ENCODE data around the gene TSR3.

The TSR3 gene

GRCh38 chr16:1335996-1336395 is 15.7 kb downstream of the TSR3 start:
- Histone ChIP-seq H3K9me2 (replicated peaks; ENCODE audit: insufficient read depth, low read length) (no peaks in the 10 kb centered on the region), H4K20me1 (ENCODE audit: insufficient read depth, low read length) (no peaks in the 10 kb centered on the region), H3K27me3 (replicated peaks; ENCODE audit: insufficient read depth, low read length) (peaks cover 63% of the 10 kb centered on the region), H3K9ac (ENCODE audit: low read length) (no peak overlapping the region), H3K4me2 (ENCODE audit: low read depth, low read length) (no peak overlapping the region), H3K9me3 (replicated peaks; ENCODE audit: insufficient read depth, low read length) (no peaks in the 10 kb centered on the region), H3K36me3 (replicated peaks; ENCODE audit: insufficient read depth, low read length) (no peaks in the 10 kb centered on the region), H3K27ac (ENCODE audit: low read length) (no peak overlapping the region), H3K79me2 (ENCODE audit: low read length) (no peaks in the 10 kb centered on the region), H3K4me1 (ENCODE audit: low read length) (peaks cover 16% of the 10 kb centered on the region), H3K4me3 (ENCODE audit: low read length) (no peak overlapping the region), H2AFZ (ENCODE audit: low read length) (no peak overlapping the region), H3F3A (ENCODE audit: insufficient read depth, low read length) (no peaks in the 10 kb centered on the region)
- DNase-seq: no peak
- TF ChIP-seq EZH2phosphoT487 (IDR thresholded peaks at IDR 0.05; ENCODE audit: low read length) (no peak), EZH2 (optimal IDR thresholded peaks at IDR 0.05; ENCODE audit: low read depth, low read length) (no peak)
- TF ChIP-seq, protein P1, sequence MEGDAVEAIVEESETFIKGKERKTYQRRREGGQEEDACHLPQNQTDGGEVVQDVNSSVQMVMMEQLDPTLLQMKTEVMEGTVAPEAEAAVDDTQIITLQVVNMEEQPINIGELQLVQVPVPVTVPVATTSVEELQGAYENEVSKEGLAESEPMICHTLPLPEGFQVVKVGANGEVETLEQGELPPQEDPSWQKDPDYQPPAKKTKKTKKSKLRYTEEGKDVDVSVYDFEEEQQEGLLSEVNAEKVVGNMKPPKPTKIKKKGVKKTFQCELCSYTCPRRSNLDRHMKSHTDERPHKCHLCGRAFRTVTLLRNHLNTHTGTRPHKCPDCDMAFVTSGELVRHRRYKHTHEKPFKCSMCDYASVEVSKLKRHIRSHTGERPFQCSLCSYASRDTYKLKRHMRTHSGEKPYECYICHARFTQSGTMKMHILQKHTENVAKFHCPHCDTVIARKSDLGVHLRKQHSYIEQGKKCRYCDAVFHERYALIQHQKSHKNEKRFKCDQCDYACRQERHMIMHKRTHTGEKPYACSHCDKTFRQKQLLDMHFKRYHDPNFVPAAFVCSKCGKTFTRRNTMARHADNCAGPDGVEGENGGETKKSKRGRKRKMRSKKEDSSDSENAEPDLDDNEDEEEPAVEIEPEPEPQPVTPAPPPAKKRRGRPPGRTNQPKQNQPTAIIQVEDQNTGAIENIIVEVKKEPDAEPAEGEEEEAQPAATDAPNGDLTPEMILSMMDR (IDR thresholded peaks at IDR 0.05; ENCODE audit: low read length): no peak

GRCh38 chr16:1335211-1335971 is 16.3 kb downstream of the TSR3 start:
- Histone ChIP-seq H3K4me3 (ENCODE audit: low read length) (no peak overlapping the region), H3K36me3 (replicated peaks; ENCODE audit: insufficient read depth, low read length) (no peaks in the 10 kb centered on the region), H3K9ac (ENCODE audit: low read length) (no peak overlapping the region), H3K4me1 (ENCODE audit: low read length) (peaks cover 18% of the 10 kb centered on the region), H3K27ac (ENCODE audit: low read length) (no peak overlapping the region), H3K79me2 (ENCODE audit: low read length) (no peaks in the 10 kb centered on the region), H3K27me3 (replicated peaks; ENCODE audit: insufficient read depth, low read length) (peaks cover 63% of the 10 kb centered on the region), H4K20me1 (ENCODE audit: insufficient read depth, low read length) (no peaks in the 10 kb centered on the region), H2AFZ (ENCODE audit: low read length) (no peak overlapping the region), H3F3A (ENCODE audit: insufficient read depth, low read length) (no peaks in the 10 kb centered on the region), H3K9me2 (replicated peaks; ENCODE audit: insufficient read depth, low read length) (no peaks in the 10 kb centered on the region), H3K4me2 (ENCODE audit: low read depth, low read length) (no peak overlapping the region), H3K9me3 (replicated peaks; ENCODE audit: insufficient read depth, low read length) (no peaks in the 10 kb centered on the region)
- TF ChIP-seq, protein P1 (IDR thresholded peaks at IDR 0.05; ENCODE audit: low read length): no peak
- TF ChIP-seq EZH2phosphoT487 (IDR thresholded peaks at IDR 0.05; ENCODE audit: low read length): no peak
- TF ChIP-seq EZH2 (optimal IDR thresholded peaks at IDR 0.05; ENCODE audit: low read depth, low read length): no peak
- no peak for DNase-seq

GRCh38 chr16:1334739-1335138 is 16.9 kb downstream of the TSR3 start:
- Histone ChIP-seq H3K4me3 (ENCODE audit: low read length) (no peak overlapping the region), H3K9ac (ENCODE audit: low read length) (no peak overlapping the region), H3K79me2 (ENCODE audit: low read length) (no peaks in the 10 kb centered on the region), H3K9me2 (replicated peaks; ENCODE audit: insufficient read depth, low read length) (no peaks in the 10 kb centered on the region), H2AFZ (ENCODE audit: low read length) (no peak overlapping the region), H3K27ac (ENCODE audit: low read length) (no peak overlapping the region), H3K36me3 (replicated peaks; ENCODE audit: insufficient read depth, low read length) (no peaks in the 10 kb centered on the region), H3K27me3 (replicated peaks; ENCODE audit: insufficient read depth, low read length) (peaks cover 63% of the 10 kb centered on the region), H3F3A (ENCODE audit: insufficient read depth, low read length) (no peaks in the 10 kb centered on the region), H3K4me1 (ENCODE audit: low read length) (peaks cover 18% of the 10 kb centered on the region), H3K9me3 (replicated peaks; ENCODE audit: insufficient read depth, low read length) (no peaks in the 10 kb centered on the region), H3K4me2 (ENCODE audit: low read depth, low read length) (no peak overlapping the region), H4K20me1 (ENCODE audit: insufficient read depth, low read length) (no peaks in the 10 kb centered on the region)
- DNase-seq: no peak
- TF ChIP-seq, protein P1 (IDR thresholded peaks at IDR 0.05; ENCODE audit: low read length): no peak
- TF ChIP-seq EZH2 (optimal IDR thresholded peaks at IDR 0.05; ENCODE audit: low read depth, low read length) (no peak), EZH2phosphoT487 (IDR thresholded peaks at IDR 0.05; ENCODE audit: low read length) (no peak)
